GM12874 (cell line): ENCODE measurements around the gene BLM.
A peak's percentile ranks its signal among the peaks of the same experiment; 100 is the strongest.

Source experiments
- TF ChIP-seq, protein P1 (sequence below): IDR thresholded peaks from 2 replicates; pipeline ENCODE4 v1.5.1; 2011; ENCODE audit warnings: low read depth, mild to moderate bottlenecking, control low read depth, low read length, moderate library complexity; ENCODE audit not compliant: insufficient read depth

Gene BLM

DNA sequence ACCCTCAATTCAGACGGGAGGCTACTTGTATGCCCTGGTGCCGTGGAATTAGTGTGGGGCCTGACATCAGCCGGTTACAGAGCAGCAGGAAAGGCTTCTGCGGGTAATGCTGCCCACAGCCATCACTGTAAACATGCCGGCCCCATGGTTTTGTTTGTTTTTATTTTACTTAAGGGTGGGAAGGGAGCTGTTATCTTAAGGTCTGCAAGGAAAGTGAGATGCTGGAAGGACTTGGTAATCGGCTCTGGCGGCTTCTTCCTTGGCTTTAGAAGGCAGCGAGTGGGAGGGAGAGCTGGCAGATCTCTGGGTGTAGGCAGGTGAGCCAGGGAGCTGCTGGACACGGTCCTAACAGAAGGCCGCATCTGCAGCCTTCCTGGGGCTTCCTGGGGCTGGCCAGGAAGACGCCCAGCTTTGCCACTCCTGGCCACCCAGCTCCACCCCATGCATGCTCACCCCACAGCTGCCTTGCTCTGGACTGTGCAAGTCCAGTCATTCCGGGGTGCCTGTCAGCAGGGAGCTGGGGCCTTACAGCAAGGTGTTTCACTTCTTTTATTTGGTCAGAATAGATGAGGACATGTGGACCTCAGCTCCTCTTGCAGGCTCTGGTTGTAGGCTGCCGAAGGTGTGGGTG, 97.2 kb downstream of the BLM start:
- TF ChIP-seq, protein P1, sequence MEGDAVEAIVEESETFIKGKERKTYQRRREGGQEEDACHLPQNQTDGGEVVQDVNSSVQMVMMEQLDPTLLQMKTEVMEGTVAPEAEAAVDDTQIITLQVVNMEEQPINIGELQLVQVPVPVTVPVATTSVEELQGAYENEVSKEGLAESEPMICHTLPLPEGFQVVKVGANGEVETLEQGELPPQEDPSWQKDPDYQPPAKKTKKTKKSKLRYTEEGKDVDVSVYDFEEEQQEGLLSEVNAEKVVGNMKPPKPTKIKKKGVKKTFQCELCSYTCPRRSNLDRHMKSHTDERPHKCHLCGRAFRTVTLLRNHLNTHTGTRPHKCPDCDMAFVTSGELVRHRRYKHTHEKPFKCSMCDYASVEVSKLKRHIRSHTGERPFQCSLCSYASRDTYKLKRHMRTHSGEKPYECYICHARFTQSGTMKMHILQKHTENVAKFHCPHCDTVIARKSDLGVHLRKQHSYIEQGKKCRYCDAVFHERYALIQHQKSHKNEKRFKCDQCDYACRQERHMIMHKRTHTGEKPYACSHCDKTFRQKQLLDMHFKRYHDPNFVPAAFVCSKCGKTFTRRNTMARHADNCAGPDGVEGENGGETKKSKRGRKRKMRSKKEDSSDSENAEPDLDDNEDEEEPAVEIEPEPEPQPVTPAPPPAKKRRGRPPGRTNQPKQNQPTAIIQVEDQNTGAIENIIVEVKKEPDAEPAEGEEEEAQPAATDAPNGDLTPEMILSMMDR: no peak

DNA sequence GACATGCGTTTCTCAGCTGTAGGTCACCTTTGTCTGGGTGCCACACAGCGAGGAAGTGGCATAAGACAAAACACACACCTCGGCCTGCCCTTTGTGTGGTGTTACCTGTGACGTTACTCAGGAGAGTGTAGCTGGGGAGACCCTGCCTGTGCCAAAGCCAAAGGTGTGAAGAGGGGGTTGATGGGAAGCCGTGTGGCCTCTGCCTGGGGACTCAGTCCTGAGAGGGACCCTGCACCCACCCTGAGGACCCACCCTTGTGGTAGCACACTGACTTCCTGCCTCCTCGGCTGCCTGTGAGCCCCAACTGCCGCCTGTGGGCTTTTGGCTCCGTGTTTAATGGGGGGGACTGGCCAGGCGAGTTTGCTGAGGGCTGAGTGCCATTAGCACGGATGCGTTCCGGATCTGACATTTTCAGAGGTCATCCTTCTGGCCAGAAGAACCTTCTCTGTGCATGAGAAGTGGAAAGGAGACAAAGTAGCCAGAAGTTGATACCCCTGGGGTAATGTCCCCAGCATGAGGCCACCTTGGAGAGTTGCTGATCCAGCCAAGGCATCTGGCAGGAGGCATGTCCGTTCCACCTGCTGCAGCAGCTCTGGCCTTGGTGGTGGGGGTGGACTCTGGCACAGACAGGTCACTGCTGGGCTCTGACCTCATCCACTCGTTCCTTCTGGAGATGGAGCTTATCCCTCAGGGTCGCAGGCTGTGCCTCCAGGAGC, 99.4 kb downstream of the BLM start:
- TF ChIP-seq, protein P1: no peak

DNA sequence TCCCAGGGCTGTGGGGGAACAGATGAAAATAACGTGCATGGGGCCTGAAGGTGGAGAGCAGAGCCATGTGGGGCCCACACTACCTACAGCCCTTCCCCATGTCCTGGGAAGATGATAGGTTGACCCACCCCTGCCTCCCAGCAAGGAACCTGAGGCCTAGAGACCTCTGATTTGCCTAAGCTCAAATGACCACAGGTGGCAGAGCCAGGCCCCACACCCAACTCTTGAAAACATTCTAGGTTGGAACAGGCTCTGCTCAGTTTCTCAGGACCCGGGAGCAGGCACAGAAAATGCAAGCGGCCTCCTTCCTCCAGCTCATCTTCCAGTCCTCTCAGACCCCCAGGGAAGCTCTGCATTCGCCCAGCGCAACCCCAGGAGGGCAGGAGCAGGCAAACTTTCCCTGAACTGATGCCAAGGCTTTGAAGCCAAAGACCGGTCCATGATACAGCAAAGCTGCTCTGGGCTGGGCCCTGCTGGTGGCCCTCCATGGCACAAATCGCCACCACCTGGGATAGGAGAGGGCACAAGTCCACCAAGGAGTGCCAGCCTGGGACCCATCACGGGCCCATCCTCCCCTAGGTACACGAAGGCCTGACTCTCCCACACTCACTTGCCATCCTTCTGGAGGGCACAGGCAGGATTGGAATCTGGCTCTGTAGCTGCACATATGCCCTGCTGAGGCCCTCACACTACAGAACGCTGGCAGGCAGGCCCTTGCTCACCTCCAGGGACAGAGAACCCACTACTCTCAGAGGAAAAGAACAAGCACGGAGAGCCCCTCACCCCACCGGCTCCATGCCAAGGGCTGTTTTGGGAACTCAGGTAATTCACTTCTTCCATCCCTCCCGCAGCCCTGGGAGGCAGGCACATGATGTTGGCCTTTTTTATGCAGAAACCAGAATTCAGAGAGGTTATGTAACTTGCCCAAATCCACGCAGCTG, 100.2 kb downstream of the BLM start:
- TF ChIP-seq, protein P1: no peak

DNA sequence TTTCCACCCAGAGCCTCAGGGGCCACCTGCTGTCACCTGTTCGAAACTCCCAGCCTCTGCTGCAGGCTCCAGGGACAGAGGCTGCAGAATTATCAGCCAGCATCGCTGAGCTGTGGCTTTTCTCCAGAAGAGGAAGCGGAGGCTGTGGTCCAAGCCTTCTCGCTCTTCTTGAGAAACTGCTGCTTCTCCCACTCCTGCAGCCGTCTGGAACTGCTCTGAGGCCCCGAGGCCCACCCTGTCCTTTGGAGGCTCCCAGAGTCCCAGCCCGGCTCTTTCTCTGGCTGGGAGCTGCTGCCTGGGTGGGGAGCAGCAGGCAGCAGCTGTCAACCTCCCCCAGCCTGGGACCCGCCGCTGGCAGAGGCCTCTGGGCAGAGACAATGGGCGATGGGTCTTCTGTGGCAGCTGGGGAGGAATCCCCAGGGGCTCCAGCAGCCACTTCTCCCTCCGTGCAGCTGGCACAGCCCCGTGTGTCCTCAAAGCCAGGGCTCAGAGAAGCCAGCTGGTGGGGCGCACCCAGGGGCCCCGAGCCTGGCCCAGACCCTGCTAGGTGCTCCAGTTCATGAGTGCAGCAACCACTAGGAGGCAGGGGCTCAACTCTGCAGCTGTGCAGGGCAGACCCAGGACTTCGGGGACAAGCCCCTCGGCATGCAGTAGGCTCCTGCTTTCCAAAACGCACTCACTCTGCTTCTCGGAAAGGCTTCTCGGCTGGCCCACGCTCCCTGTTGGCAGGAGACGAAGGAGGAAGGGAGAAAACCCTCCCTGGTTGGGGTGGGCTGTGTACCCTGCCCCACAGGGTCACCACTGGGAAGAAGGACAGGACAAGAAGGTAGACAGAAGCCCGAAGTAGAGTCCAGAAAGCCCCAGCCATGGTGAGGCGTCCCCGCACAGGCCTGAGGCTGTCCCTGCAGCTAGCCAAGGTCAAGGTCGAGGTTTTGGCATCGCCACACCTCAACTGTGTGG, 101.4 kb downstream of the BLM start:
- TF ChIP-seq, protein P1: peak; percentile 67

DNA sequence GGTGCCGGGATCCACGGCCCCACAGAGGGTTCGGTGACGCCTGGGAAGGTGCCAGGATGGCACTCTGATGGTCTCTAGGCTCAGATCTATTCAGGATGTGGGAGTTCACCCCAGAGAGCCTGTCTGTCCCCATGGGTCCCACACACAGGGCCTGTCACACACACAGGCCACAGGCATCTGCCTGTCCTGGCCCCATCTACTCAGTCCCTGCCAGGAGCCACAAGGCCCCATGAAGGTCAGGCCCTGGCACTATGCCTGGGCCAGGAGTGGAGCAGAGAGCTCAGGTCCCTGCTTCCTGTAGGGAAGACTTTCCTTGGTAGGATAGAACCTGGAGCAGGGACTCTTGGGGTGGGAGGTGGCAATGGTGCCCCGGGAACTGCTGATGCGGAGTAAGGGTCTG, 102.2 kb downstream of the BLM start:
- TF ChIP-seq, protein P1: no peak

DNA sequence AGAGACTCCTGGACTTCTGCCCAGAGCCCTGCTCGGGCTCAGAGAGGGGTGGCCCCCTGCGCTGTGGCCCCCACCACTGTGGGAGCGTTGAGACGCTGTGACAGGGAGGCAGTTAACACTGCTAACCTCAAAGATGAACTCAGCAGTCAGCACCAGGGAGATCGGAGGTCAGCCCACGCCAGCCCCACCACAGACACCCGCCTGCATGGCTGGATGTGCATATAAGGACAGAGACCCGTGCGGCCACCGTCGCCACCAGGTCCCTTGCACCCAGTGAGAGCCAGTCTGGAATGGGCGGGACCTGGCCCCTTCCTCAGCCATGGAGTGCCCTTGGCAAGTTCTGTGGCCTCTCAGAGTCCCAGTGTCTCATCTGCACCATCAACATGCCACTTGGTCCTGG, 102.7 kb downstream of the BLM start:
- TF ChIP-seq, protein P1: no peak
